Duodenal mucosa (tissue), 2 donors: ENCODE data around the gene ZBTB40.

ENCODE experiments used
- H3K27ac ChIP-seq: one replicate; pipeline ENCODE4 v1.7.0; 2013; ENCODE audit warnings: low read depth, low read length
- H3K27me3 ChIP-seq, 2 donors: one replicate each; pipeline ENCODE4 v1.7.0; 2013; ENCODE audit warnings: low read length in 2 of 2, control low read depth in 1 of 2; ENCODE audit not compliant: insufficient read depth in 2 of 2, control insufficient read depth in 1 of 2
- H3K36me3 ChIP-seq, 2 donors: one replicate each; pipeline ENCODE4 v1.7.0; 2013; ENCODE audit warnings: low read length in 2 of 2, control low read depth in 1 of 2; ENCODE audit not compliant: insufficient read depth in 2 of 2, control insufficient read depth in 1 of 2
- H3K4me1 ChIP-seq, 2 donors: one replicate each; pipeline ENCODE4 v1.7.0; 2013; ENCODE audit warnings: low read length in 2 of 2, control low read depth in 1 of 2; ENCODE audit not compliant: insufficient read depth in 2 of 2, control insufficient read depth in 1 of 2
- H3K4me3 ChIP-seq, 2 donors: one replicate each; pipeline ENCODE4 v1.7.0; 2013; ENCODE audit warnings: low read length in 2 of 2, low read depth in 1 of 2
- H3K9ac ChIP-seq, 2 donors: one replicate each; pipeline ENCODE4 v1.7.0; 2013; ENCODE audit warnings: low read length in 2 of 2, low read depth in 1 of 2
- H3K9me3 ChIP-seq, 2 donors: one replicate each; pipeline ENCODE4 v1.7.0; 2013; ENCODE audit warnings: low read length in 2 of 2, control low read depth in 1 of 2; ENCODE audit not compliant: control insufficient read depth in 1 of 2

ZBTB40 gene

DNA sequence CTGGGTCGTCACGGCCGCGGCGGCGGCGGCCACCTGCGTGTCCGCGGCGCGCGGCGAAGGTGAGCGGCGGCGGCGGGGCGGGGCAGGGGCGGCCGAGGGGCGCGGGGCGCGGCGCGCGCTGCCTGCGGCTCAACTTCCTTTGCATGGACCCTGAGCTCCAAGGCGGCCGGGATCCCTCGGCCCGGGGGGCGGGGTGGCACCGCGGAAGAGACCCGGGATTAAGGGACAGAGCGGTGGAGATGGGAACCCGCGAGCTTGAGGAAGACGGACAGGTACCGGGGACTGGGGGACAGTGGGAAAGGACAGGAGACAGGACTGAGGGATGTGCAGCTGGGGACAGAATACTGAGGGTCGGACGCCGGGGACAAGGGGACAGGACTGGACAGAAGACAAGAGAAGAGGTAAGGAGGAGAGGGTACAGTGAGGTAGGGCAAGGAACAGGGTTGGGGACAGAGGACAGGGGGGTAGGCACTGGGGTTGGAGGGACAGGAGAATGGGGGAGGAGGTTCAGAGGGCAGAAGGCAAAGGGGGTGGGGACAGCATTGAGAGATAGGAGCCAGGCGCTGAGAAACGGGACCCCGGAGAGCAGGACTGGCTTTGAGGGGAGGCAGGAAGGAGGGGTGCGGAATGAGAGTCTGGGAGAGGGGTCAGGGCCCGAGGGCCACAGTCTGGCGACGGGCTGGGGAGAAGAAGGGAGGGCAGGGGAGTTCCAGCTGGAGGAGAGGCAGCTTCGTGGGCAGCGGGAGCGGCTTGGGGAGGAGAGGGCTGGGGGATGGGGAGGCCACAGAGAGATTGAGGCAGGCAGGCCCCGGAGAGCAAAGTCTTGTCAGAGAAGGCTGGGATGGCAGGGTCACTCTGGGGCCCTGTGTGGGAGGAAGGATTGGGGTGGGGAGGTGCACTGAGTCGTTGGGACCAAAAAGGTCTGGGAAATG, 112.3 kb downstream of the ZBTB40 start:
- peaks cover 46 to 58% of the 10 kb centered on the region in 2 donors for H3K27me3 ChIP-seq
- no peak overlapping the region for H3K9ac ChIP-seq
- H3K9me3 ChIP-seq, result no peaks in the 10 kb centered on the region
- H3K27ac ChIP-seq, result no peak overlapping the region
- no peaks in the 10 kb centered on the region for H3K36me3 ChIP-seq
- peaks cover 3 to 8% of the 10 kb centered on the region in 2 donors for H3K4me1 ChIP-seq
- no peak overlapping the region for H3K4me3 ChIP-seq

GRCh38 chr1:22566161-22566560, 114.5 kb downstream of the ZBTB40 start:
- Histone ChIP-seq H3K4me3 (no peak overlapping the region), H3K9ac (no peak overlapping the region), H3K36me3 (no peaks in the 10 kb centered on the region), H3K9me3 (no peaks in the 10 kb centered on the region), H3K27me3 (peaks cover 37 to 46% of the 10 kb centered on the region in 2 donors), H3K27ac (no peak overlapping the region), H3K4me1 (peaks cover 3 to 8% of the 10 kb centered on the region in 2 donors)

GRCh38 chr1:22567197-22567596, 115.5 kb downstream of the ZBTB40 start:
- H3K4me3 ChIP-seq, result no peak overlapping the region
- no peak overlapping the region for H3K27ac ChIP-seq
- no peaks in the 10 kb centered on the region for H3K9me3 ChIP-seq
- no peak overlapping the region for H3K9ac ChIP-seq
- no peaks in the 10 kb centered on the region for H3K36me3 ChIP-seq
- H3K4me1 ChIP-seq, result peaks cover 3 to 8% of the 10 kb centered on the region in 2 donors
- peaks cover 29 to 40% of the 10 kb centered on the region in 2 donors for H3K27me3 ChIP-seq

GRCh38 chr1:22567994-22568393, 116.3 kb downstream of the ZBTB40 start:
- H3K9me3 ChIP-seq, result no peaks in the 10 kb centered on the region
- peaks cover 3 to 5% of the 10 kb centered on the region in 2 donors for H3K4me1 ChIP-seq
- H3K27ac ChIP-seq, result no peak overlapping the region
- H3K36me3 ChIP-seq, result no peaks in the 10 kb centered on the region
- no peak overlapping the region for H3K4me3 ChIP-seq
- no peak overlapping the region for H3K9ac ChIP-seq
- H3K27me3 ChIP-seq, result peaks cover 22 to 37% of the 10 kb centered on the region in 2 donors

DNA sequence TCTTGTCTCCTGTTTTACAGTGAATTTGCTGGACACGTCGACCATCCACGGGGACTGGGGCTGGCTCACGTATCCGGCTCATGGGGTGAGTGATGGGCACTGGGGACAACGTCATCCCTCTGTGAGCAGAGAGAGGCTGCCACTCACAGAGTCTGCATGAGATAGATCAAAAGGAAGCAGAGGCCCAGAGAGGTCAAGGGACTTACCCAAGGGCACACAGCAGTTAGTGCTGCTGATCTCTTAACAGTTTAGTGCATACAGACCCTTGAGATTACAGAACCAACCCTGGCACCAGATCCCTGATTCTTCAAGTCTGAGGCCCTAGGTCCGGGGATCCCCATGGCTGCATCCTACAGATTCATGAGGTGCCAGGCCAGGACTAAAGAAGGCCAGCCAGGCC, 117.6 kb downstream of the ZBTB40 start:
- H3K4me1 ChIP-seq, result no peaks in the 10 kb centered on the region
- no peak overlapping the region for H3K27ac ChIP-seq
- H3K9me3 ChIP-seq, result no peaks in the 10 kb centered on the region
- H3K36me3 ChIP-seq, result no peaks in the 10 kb centered on the region
- H3K9ac ChIP-seq, result no peak overlapping the region
- peaks cover 14 to 36% of the 10 kb centered on the region in 2 donors for H3K27me3 ChIP-seq
- H3K4me3 ChIP-seq, result no peak overlapping the region

GRCh38 chr1:22570140-22570909, 118.7 kb downstream of the ZBTB40 start:
- H3K36me3 ChIP-seq, result no peaks in the 10 kb centered on the region
- H3K9ac ChIP-seq, result no peak overlapping the region
- H3K27ac ChIP-seq, result no peak overlapping the region
- H3K4me1 ChIP-seq, result no peaks in the 10 kb centered on the region
- H3K9me3 ChIP-seq, result no peaks in the 10 kb centered on the region
- H3K27me3 ChIP-seq, result peaks cover 6 to 27% of the 10 kb centered on the region in 2 donors
- no peak overlapping the region for H3K4me3 ChIP-seq

- H3K4me1 ChIP-seq, result no peaks in the 10 kb centered on the region
- no peak overlapping the region for H3K27ac ChIP-seq
- peaks cover 2 to 3% of the 10 kb centered on the region in 2 donors for H3K9me3 ChIP-seq
- peaks cover 6 to 19% of the 10 kb centered on the region in 2 donors for H3K27me3 ChIP-seq
- no peak overlapping the region for H3K4me3 ChIP-seq
- no peaks in the 10 kb centered on the region for H3K36me3 ChIP-seq
- no peak overlapping the region for H3K9ac ChIP-seq
These were observed 121.2 kb downstream of the ZBTB40 start for GRCh38 chr1:22572818-22573217.

- H3K27me3 ChIP-seq, result peaks cover 2 to 19% of the 10 kb centered on the region in 2 donors
- no peaks in the 10 kb centered on the region for H3K4me1 ChIP-seq
- no peak overlapping the region for H3K4me3 ChIP-seq
- H3K9me3 ChIP-seq, result peaks cover 6 to 7% of the 10 kb centered on the region in 2 donors
- no peak overlapping the region for H3K27ac ChIP-seq
- no peak overlapping the region for H3K9ac ChIP-seq
- H3K36me3 ChIP-seq, result no peaks in the 10 kb centered on the region
These were observed 121.6 kb downstream of the ZBTB40 start for GRCh38 chr1:22573237-22573636.

DNA sequence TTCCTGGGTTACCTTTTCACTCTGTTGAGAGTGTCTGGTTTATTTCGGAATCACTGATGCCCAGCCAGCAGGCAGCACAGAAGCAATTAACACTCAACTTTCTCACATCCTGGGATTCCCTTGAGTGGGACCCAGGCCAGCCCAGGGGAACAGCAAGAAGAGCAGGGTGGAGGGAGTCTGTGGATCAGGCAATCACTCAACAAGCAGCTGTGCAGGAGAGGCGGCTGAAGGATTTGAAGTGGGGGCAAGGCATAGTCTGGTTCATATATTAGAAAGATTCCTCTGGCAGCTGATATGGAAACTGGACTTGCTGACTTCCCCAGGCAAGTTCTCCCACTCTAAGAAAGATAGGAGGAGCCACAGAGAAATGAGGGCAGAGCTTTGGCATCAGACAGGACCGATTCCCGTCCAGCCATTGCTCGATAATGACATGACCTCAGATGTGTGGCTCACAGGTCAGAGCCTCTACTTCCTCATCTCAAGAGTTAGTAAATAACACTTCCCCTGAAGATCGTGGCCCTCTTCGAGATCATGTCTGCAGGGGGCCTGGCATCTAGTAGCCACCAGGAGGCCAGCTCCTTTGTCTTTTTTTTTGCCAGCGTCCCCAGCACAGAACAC, 124.0 kb downstream of the ZBTB40 start:
- no peaks in the 10 kb centered on the region for H3K36me3 ChIP-seq
- H3K9me3 ChIP-seq, result peaks cover 14 to 17% of the 10 kb centered on the region in 2 donors
- peaks cover 0 to 14% of the 10 kb centered on the region in 2 donors for H3K27me3 ChIP-seq
- no peak overlapping the region for H3K27ac ChIP-seq
- H3K4me1 ChIP-seq, result no peaks in the 10 kb centered on the region
- H3K9ac ChIP-seq, result no peak overlapping the region
- H3K4me3 ChIP-seq, result no peak overlapping the region

- Histone ChIP-seq H3K36me3 (no peaks in the 10 kb centered on the region), H3K9ac (no peak overlapping the region), H3K4me3 (no peak overlapping the region), H3K27ac (no peak overlapping the region), H3K4me1 (no peaks in the 10 kb centered on the region), H3K27me3 (peaks cover 0 to 14% of the 10 kb centered on the region in 2 donors), H3K9me3 (peaks cover 14 to 17% of the 10 kb centered on the region in 2 donors)
These were observed 124.5 kb downstream of the ZBTB40 start for GRCh38 chr1:22576150-22576544.
